Vagina (tissue), 2 donors: ENCODE results near the gene DNAJC28.

Experiments used
- POLR2A ChIP-seq, 2 donors: fragments of 450-650 bp; IDR thresholded peaks; one replicate each; pipeline ENCODE4 v1.6.1; 2017; ENCODE audit warnings: antibody characterized with exemption in 2 of 2, mild to moderate bottlenecking in 2 of 2, moderate library complexity in 2 of 2
- POLR2AphosphoS5 ChIP-seq, 2 donors: sonication (generic); formaldehyde crosslinking; IDR thresholded peaks; one replicate each; pipeline ENCODE4 v1.9.0; 2017; ENCODE audit warnings: antibody characterized with exemption in 2 of 2, mild to moderate bottlenecking in 2 of 2, low read depth in 1 of 2; ENCODE audit not compliant: insufficient read depth in 1 of 2
- TF ChIP-seq, protein P1 (sequence below), 3 experiments: fragments of 450-650 bp in 2 of 3; fragments of 200-600 bp in 1 of 3; sonication (generic) in 1 of 3; IDR thresholded peaks; one replicate each; pipeline ENCODE4 v1.5.1; 2017 to 2019; ENCODE audit warnings: antibody characterized with exemption in 3 of 3, mild to moderate bottlenecking in 2 of 3, moderate library complexity in 2 of 3

DNA sequence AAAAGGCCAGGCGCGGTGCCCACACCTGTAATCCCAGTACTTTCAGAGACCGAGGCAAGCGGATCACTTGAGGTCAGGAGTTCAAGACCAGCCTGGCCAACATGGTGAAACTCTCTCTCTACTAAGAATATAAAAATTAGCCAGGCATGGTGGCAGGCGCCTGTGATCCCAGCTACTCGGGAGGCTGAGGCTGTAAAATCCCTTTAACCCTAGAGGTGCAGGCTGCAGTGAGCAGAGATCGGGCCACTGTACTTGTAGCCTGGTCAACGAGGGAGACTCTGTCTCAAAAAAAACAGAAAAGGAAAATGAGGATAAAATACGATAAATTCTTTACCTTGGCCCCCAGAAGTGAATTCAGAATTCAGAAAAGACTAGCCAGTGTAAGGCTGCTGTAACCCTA, 13.3 kb downstream of the DNAJC28 start:
- TF ChIP-seq, protein P1, sequence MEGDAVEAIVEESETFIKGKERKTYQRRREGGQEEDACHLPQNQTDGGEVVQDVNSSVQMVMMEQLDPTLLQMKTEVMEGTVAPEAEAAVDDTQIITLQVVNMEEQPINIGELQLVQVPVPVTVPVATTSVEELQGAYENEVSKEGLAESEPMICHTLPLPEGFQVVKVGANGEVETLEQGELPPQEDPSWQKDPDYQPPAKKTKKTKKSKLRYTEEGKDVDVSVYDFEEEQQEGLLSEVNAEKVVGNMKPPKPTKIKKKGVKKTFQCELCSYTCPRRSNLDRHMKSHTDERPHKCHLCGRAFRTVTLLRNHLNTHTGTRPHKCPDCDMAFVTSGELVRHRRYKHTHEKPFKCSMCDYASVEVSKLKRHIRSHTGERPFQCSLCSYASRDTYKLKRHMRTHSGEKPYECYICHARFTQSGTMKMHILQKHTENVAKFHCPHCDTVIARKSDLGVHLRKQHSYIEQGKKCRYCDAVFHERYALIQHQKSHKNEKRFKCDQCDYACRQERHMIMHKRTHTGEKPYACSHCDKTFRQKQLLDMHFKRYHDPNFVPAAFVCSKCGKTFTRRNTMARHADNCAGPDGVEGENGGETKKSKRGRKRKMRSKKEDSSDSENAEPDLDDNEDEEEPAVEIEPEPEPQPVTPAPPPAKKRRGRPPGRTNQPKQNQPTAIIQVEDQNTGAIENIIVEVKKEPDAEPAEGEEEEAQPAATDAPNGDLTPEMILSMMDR (IDR thresholded peaks at IDR 0.05), result no peak
- TF ChIP-seq POLR2A (IDR thresholded peaks at IDR 0.05), result no peak
- TF ChIP-seq POLR2AphosphoS5 (IDR thresholded peaks at IDR 0.05; ENCODE audit: insufficient read depth in 1 of 2, low read depth in 1 of 2), result no peak
